Esophagus squamous epithelium (tissue), 4 donors: ENCODE measurements around the gene RMND1.

Experiments
- POLR2A ChIP-seq, 4 donors: fragments of 450-650 bp; IDR thresholded peaks; one replicate each; pipeline ENCODE4 v1.6.1; 2017; ENCODE audit warnings: antibody characterized with exemption in 4 of 4, mild to moderate bottlenecking in 4 of 4, moderate library complexity in 3 of 4
- TF ChIP-seq, protein P1 (sequence below), 6 experiments: fragments of 450-650 bp in 4 of 6; fragments of 200-600 bp in 2 of 6; sonication (generic) in 2 of 6; IDR thresholded peaks; one replicate each; pipeline ENCODE4 v1.5.1; 2016 to 2019; ENCODE audit warnings: antibody characterized with exemption in 6 of 6, mild to moderate bottlenecking in 4 of 6, moderate library complexity in 4 of 6

DNA sequence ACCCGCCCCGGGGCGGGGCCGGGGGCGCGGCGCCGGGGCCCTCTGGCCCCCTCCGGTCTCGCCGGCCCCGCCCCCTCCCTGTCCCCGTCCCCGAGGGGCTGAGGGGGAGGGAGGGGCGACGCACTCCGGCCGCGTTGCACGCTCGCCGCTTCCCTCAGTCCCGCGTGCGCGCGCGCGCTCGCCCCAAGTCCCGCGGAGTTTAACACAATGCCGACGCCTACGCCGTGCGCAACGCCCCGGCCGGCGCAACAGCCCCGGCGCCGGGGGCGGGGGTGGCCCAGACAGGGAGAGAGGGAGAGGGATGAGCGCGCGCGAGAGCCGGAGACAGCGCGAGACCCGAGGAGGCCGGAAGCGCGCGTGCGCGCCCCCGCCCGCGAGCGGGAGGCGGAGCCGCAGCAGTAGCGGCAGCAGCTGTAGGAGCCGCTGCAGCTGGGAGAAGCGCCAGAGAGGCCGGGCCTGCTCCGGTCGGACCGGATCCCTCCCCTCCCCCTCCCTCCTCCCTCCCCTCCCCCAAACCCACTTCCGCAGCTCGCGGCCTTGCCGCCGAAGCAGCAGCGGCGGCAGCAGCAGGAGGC is 61.6 kb downstream of the RMND1 start:
- TF ChIP-seq, protein P1, sequence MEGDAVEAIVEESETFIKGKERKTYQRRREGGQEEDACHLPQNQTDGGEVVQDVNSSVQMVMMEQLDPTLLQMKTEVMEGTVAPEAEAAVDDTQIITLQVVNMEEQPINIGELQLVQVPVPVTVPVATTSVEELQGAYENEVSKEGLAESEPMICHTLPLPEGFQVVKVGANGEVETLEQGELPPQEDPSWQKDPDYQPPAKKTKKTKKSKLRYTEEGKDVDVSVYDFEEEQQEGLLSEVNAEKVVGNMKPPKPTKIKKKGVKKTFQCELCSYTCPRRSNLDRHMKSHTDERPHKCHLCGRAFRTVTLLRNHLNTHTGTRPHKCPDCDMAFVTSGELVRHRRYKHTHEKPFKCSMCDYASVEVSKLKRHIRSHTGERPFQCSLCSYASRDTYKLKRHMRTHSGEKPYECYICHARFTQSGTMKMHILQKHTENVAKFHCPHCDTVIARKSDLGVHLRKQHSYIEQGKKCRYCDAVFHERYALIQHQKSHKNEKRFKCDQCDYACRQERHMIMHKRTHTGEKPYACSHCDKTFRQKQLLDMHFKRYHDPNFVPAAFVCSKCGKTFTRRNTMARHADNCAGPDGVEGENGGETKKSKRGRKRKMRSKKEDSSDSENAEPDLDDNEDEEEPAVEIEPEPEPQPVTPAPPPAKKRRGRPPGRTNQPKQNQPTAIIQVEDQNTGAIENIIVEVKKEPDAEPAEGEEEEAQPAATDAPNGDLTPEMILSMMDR (IDR thresholded peaks at IDR 0.05): no peak
- TF ChIP-seq POLR2A (IDR thresholded peaks at IDR 0.05): peak in 1 of 4 donors; percentile 42
